ENCODE measurements around the gene RAD9A.

Gene RAD9A

DNA sequence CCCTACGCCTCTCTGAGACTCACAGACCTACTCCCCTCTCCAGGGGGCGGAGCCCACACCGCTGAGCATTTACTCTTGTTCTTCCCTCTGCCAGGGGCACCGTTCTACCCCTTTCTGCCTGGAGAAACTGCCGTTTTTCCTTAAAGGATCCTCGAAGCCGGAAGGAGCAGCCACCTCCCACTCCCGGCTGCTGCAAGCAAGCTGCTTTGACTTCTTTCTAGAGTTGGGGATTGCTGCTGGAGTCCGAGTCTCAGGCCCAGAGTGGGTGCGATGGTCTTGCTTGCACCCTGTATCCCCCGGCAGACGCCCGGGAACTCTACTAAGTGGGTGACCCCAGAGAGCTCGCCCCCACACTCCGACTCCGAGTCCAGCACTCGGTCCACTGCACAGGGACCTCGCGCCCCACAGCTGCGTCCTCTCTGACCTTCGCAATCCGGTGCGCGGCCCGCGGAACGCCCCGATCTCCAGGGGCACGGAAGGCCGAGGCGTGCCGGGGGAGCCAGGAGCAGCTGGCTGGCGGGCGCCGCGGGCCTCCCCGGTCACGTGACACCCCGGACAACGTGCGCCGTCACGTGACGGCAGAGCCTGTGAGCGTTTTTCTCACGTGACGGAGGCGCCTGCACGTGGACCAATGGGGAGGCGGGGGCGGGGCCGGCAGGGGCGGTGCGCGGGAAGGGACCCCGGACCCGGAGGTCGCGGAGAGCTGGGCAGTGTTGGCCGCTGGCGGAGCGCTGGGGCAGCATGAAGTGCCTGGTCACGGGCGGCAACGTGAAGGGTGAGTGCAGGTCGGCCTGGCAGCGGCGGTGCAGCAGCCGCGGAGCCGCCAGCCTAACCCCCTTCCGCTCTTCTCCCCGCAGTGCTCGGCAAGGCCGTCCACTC, at the start of gene RAD9A:
TSS of gene RAD9A (plus strand) at position 683 of the 879 bp plus-strand sequence. CDS start at position 742, 59 bp downstream.
- DNase-seq, result peak; percentile 66

DNA sequence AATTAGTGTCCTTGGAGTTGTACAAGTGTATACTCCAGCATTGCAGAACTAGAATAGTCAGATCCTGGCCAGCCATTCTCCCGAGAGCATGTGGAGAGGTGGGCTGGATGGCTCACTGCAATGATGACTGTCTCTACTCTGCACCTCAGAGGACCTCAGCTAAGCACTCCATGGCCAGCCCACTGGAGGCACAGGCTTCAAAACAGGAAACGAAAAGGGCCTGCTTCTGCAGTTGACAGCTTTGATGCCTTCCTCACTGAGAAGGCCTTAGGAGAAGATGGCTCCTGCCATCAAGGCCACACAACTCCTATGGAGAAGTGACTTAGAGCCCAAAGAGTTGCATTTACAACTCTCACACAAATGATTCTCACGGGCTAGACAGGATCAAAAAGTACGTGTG, 47.5 kb upstream of the RAD9A start:
- DNase-seq, result no peak

DNA sequence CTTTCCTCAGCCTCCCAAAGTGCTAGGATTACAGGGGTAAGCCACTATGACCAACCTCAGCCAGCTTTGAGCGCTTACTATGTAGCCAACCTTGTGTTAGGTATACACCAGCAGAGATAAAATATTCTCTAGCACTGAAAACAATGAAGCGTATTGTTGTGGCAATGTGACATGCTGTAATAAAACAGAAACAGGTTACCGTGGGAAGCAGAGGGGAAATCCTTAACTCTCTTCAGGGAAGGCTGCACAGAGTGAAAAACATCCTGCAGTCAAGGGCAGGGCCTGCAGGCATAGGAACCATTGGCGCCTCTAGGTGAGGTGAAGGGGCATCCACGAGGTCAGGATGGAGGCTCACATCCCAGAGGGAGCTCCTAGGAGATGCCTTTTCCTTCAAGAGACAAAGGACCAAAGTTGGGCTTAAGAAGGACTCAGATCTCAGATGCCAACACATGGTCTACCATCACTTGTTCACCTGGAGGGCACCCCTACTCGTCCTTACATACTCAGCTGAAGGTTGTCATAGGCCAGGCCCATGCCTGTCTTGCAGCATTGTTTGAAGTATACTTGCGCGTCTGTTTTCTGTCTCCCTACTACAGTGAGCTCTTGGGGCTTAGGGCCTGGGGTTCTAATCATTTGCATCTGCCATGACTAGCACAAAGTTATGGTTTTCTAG, 46.4 kb upstream of the RAD9A start:
- DNase-seq, result no peak

DNA sequence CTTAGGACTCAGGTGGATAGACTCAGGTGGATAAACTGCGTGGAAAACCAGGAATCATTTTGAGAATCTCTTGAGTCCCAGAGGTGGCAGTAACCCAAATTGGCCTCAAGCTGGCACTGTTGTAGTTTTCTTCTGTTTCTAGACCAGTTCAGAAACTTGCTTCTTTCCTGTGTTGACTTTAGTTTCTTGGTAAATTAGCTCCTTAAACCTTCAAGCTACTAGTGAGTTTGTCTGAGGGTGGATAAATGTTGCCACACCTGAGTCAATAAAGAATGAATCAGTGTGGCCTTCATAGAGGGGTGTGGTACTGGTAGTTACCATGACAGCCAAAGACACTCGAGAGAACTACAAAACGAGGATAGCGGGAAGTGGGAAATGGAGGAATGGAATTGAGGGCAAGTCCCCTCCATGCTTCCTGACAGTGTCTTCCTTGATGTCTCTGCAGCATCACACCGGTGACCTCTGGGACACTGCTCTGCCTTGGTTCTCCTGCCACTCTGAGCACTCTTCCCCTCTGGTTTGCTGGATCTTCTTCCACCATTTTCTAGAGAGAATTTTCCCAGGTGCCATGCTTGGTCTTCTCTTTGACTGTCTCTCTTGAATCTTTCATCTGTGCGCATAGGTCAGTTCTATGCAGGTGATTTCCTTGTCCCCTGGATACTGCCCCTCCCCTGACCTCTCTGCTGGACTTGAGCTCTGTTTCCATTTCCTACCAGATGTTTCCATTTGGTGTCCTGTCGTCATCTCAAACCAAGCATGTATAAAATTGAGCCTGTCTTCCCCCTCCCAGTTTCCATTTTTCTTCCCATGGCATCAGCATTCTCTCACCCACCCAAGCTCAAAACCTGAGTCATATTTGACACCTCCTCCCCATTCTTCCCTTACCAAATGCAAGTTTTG, 45.6 kb upstream of the RAD9A start:
- DNase-seq, result no peak

DNA sequence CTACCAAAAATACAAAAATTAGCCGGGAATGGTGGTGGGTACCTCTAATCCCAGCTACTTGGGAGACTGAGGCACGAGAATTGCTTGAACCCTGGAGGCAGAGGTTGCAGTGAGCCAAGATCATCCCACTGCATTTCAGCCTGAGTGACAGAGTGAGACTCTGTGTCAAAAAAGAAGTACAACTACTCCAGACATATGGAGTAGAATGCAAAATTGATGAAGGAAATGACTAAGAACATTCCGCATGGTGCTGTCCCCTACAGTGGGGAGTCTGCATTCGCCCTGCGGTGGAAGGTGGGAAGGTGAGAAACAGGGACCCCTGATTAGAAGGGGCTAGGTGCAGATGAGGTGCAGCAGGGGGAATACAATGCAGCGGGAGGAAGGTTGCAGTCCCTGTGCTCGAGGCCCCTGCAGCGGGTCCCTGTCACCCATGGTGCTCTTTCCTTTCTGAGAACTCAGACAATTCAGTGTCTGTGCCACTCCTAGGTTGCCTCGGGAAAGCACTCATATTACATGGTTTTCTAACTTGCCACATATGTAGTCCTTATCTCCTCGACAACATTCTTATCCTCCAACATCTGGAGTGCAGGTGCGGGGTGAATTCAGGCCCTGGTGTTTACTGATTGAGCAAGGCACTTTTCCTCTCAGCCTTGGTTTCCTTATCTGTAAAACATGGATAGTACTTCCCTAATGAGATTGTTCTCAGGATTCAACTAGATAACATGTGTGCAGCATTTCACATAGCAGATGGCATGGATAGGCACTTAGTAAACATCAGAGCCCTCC, 43.6 kb upstream of the RAD9A start:
- DNase-seq, result peak; percentile 30

DNA sequence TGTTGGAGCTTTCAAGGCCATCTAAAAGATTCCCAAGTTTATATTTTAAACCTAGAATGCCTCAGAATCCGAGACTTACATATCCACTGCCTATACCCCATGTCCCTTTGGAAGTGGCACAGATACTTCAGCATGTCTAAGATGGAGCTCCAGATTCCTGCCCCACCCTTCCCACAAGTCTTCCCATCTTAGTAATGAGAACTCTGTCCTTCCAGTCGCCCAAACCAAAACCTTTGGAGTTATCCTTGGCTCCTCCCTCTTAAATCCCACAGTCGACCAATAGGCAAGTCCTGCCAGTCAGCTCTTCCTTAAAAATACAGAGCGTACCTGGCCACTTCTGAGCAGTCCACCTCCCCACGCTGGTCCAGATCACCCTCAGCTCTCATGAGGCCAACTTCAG, 42.8 kb upstream of the RAD9A start:
- no peak for DNase-seq

DNA sequence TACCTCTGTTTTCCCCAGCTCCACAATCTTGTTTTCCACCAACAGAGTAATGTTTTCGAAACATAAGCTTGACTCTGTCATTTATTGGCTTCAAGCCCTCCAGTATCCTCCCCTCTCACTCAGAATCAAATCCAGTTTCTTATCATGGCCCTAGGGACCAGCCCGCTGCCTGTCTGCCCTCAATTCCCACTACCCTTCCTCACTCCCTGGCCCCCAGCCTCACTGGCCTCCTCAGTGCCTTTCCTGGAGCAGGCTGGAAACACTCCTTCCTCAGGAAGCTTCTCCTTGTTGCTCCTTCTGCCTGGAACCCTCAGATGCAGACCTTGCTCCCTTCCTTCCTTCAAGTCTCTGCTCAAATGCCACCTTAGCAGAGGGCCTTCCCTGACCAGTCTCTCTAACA, 42.3 kb upstream of the RAD9A start:
- no peak for DNase-seq

DNA sequence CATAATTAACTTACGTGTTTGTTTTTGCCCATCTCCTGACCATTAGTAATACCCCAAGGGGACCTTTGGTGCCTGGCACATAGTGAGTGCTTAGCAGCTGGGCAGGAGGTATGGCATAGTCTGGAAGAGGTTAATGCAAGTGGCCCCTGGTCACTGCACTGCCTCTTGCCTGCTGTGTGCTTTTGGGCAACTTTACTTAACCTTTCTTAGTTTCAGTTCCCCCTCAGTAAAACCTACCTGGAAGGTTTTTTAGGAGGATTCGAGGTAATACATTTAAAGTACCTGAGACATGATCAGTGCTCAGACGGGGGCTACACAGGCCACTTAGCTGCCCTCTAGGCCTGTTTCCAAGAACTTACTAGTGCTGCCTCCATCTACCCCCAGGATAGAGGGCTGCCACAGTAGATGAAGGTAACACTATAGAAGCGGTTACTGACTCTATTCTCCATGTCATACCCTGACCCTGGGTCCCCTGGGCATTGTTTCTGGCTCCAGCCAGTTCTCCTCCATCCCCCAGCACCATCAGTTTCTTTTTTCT, 41.8 kb upstream of the RAD9A start:
- no peak for DNase-seq

DNA sequence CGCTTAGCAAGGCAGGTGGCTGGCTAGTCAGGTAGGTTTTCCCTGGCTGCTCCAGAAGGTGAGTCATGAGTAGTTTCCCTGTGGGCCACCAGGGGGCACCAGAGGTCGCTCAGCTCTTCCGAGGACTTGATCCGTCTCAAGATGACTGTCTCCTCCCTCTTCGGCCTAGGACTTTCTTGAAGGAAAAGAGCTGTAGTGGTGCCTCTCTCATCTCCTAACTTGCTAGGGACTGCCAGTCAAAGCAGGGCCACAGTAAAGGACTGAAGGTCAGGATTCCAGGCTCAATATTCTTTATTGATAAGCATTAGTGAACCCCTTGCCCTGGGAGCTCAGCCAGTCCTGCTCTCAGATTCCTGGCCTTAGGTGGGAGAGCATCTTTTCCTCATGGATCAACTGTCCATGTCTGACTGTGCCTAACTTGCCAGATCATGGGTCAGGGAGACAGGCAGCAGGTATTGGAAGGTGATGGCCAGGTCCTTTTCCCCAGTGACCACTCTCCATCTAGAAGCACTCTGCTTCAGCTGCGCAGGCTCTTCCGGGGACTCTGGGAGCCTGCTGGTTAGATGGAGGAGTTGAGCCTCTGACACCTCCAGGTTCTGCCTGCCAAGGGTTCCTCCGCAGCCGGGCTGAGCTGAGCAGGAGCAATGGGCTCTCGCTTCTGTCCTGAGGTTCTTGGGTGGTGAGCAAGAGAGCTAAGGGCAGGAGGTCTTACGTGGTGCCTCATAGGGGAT, 40.3 kb upstream of the RAD9A start:
- DNase-seq, result peak; percentile 26

DNA sequence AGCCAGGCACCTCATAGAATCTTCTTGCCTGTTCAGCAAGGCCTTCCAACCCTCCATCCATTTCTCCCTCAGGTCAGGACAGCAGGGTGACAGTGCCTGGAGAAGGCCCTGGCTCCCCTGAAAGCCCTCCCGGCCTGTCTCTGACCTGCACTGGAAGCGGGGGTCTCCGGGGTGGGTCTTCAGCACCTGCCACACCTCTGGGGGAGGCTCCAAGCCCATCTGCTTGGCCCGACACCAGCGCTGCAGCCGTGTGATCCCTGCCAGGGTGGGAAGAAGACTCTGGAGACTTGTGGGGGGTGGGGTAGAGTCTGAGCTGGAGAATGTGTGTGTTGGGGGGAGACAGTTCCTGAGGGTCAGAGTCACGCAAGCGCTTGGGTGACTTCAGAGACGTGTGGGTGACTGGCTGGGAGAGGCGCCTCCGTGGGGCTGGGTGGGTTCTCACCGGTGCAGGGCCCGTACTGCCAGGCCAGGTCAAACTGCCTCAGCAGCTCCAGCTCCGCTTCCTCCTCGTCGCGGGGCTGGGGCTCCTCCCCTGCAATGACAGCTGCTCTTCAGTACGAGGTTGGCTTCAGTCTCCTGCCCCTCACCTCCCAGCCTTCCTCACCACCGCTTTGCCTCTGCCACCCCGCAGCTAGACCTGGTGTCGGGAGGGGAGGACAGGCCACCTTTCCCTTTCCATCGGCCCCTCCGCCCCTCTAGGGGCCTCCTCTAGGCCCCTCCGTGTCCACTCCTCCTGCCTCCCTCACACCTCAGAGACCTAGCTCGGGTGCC, 39.1 kb upstream of the RAD9A start:
- no peak for DNase-seq

DNA sequence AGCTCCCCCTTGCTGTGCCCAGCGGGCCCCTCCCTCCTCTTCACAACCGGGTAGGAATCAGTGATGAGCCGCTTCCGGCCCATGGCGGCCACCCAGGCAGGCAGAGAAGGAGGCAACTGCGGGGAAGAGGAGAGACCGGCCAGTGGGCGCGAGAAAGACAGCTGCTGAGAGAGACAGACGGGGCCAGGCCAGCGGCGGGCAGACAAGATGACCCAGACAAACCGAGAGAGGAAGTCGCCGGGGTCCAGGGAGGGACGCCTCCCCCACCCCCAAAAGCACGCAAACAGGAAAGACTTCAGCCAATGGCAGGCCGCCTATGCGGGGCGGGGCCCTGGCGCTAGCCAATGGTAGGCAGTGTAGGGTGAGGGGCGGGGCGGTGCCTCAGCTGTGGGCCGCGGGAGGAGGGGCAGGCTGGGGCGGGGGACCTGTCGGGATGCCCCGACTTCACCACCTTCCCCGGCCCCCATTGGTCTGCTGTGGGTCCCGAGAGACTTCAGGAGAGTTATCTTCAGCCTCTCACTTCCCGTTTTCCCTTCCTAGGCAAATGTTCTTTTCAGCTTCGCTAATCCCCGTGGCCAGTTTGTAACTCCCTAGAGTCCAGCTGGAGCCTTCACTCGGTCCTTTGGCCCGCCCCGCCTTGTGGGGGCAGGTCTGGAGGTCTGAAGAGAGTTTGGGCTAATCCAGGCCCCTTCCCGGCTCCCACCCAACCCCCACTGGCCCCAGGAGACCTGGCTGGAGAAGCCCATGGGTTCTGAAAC, 38.3 kb upstream of the RAD9A start, which contains the start of gene POLD4:
TSS of gene POLD4 (minus strand) at position 230 of the 758 bp plus-strand sequence. CDS start at position 83, 147 bp downstream.
- peak; percentile 72 for DNase-seq

DNA sequence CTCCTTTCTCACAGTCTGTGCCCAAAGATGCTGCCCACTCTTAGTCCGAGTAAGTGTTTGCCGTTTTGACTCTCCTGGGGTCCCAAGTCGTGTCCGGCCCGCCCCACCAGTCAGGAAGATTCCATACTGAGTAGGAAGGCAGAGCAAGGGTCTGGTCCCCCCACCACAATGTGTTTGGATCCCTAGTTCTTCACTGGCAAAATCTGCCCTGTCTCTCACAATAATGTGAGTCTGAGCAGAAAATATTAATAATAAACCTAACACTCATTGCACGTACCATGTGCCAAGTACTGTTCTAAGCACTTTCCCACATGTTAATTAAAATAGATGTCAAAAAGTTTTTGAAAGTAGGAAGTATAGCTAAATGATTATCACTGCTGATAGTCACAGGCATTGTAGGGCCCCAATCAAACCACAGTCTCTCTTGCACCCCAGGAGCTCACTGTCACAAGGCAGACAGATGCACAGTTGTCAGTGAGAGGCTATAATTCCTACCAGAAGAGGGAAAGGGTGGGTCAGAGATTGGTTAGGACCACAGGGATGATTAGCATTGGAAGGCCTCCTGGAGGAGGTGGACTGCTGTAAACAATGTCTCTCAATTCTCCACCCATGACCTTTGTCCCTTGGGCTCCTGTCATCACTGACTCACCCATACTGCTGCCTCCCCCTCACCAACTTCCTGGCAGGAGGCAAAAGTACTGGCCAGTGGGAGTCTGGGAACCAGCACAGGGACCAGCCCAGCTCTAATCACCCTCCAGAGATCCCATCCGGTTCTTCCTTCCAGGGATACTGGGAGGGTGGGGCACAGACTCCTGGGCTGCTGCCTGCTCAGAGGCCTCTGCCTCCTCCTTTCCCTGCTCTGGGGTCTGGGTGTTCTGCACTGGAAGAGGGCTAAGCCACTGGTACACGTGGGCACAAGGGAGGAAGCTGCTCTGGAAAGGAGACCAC, 37.4 kb upstream of the RAD9A start:
- no peak for DNase-seq

DNA sequence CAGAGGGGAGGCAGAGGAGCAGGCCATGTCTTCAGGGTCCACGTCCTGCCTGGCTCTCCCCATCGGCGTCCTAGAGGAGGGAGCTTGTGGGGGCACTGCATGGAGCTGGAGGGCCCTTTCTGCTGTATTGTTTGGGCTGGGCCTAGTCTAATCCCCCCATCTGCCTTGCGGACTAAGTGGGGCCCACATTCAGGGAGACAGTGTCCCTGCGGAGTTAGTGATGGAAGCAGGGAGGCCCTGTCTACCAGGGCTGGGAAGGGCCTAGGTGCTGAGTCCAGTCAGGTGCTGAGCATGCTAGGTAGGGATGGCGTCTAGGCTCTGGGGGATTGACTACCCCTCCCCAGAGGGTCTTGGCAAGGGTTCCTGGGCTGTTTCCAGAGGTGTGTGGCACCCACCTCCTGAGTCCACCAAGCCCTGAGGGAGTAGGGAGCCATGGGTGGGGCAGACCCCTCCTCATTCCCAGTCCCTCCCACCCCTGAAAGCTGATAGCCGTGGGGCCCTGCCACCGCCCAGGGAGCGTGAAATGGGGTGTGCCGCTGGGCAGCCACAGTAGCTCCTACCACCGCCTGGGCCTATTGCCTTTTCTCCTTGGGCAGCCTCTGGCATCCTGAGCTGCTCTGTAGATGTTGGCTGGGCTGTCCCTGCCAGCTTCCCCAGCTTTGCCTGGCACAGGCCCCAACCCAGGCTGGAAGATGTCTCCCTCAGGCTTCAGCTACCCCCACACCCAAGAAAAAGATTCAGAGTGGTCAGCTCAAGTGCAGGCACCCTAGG, 36.6 kb upstream of the RAD9A start:
- DNase-seq, result no peak

DNA sequence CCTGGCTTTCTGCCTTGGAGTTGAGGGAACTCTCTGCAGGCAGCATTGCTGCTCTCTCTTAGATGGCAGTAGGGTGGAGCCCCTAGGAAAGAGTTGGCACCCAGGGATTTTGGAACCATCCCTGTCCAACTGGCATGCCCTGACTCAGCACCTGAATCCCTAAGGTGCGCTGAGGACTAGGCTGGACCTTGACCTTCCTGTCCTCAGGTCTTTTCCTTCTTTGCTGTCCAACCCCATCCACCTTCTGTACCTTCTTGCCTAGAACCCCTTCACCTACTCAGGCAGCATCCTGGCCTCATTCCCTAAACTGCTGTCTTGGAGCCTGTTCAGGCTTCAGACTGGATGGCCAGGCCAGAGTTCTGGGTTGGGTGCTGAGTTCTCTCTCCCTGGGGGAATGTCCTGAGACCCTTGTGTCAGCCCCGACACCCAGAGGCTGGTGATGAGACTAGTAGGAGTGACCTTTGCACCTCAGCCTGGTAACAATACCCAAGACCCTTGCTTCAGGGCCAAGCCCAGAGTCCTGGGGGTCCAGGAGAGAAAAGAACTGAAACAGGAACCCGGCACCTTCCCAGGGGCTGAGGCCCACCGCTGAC, 35.9 kb upstream of the RAD9A start:
- DNase-seq, result no peak

DNA sequence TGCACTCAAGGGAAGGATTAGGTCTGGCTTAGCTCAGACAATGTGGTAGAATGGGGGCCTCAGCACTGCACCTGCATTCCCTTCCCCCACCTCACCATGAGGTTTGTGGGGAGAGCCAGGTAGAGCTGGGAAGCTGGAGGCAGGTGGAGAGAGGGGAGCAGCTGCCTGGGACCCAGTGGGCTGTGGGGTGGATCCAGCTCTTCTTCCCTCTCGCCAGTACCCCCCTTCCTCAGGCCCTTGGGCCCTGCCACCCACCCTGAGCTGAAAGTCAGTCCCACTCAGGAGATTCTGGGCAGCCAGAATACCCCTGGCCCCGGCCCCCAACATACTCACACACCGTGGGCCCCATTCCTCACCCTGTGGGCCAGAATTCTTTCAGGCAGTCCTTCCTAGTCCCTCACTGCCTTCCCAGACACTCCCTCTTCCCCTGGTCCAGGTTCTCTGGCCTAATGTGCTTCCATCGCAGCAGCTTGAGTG, 35.4 kb upstream of the RAD9A start:
- DNase-seq, result no peak

DNA sequence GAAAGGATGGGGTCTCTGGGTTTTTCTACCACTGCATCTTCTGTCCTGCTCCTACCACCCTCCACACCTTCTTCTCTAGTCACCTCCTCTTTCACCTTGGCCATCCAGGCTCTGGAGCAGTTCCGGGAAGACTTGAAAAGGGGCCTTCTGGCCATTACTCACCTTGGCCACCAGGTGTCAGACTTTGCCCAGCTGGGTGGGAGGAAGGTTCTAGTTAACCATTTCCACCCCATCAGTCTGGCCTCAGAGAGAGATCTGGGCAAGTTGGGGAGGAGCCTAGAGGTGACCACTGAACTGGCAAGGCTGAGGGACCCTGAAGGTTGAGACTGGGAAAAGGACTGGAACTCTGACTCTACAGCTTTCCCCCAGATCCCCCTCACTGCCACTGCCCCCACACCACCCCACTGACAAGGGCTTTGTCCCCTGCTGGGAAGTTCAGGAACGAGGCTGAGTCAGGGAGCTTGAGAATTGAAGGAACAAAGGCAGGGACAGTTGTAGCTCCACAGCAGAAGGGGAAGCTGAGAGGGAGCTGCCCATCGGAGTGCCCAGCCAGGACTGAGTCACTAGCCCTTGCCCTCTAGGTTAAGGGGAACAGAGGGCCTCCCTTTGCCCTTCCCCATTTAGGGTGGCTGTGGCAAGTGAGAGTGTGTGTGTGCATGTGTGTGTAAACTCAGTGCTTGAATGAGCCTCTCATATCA, 34.8 kb upstream of the RAD9A start:
- peak; percentile 23 for DNase-seq

All from NCI-H1694 (cell line).